Immature natural killer cell (primary cell): ENCODE data around the gene VPS4A. TPM values are rescaled to one million over a fixed set of nuclear protein-coding genes. Genes with fewer than 3 reads are reported as not detected.
"Not testable (repeated sequence)": the region's sequence is repeated elsewhere in the genome, so short reads cannot be mapped to it uniquely, and the experiment has no call there.

ENCODE experiments used
- DNase-seq, 3 donors: peaks; one replicate each; pipeline ENCODE4 v3.0.0; 2022; ENCODE audit warnings: mixed read lengths in 1 of 3
- H3K27ac Mint-ChIP-seq, 6 donors: one replicate each; pipeline ENCODE4 v1.8.0; 2020; ENCODE audit warnings: mixed read lengths in 6 of 6, mild to moderate bottlenecking in 5 of 6, inconsistent platforms in 4 of 6, moderate library complexity in 3 of 6
- H3K27me3 Mint-ChIP-seq, 3 donors: one replicate each; pipeline ENCODE4 v1.8.0; 2020 to 2021; ENCODE audit warnings: low read depth in 3 of 3, mild to moderate bottlenecking in 3 of 3, mixed read lengths in 3 of 3, moderate library complexity in 3 of 3, inconsistent platforms in 1 of 3
- H3K36me3 Mint-ChIP-seq, 3 donors: one replicate each; pipeline ENCODE4 v1.8.0; 2020; ENCODE audit warnings: mixed read lengths in 3 of 3, inconsistent platforms in 2 of 3, mild to moderate bottlenecking in 2 of 3
- H3K4me1 Mint-ChIP-seq, 2 donors: one replicate each; pipeline ENCODE4 v1.8.0; 2020; ENCODE audit warnings: inconsistent platforms in 2 of 2, mild to moderate bottlenecking in 2 of 2, mixed read lengths in 2 of 2, moderate library complexity in 1 of 2
- H3K4me3 Mint-ChIP-seq, 5 donors: one replicate each; pipeline ENCODE4 v1.8.0; 2020; ENCODE audit warnings: mild to moderate bottlenecking in 5 of 5, mixed read lengths in 5 of 5, inconsistent platforms in 3 of 5, moderate library complexity in 3 of 5
- H3K9me3 Mint-ChIP-seq, 6 donors: one replicate each; pipeline ENCODE4 v1.8.0; 2020; ENCODE audit warnings: mild to moderate bottlenecking in 6 of 6, mixed read lengths in 6 of 6, inconsistent platforms in 4 of 6, moderate library complexity in 3 of 6
- polyA plus RNA-seq, 3 donors: library from polyadenylated mRNA; unstranded; fragments of 300-500 nt; fragmentation: Illumina TruSeq; gene quantifications; one replicate each; pipeline ENCODE4 v1.2.3, GENCODE V29; 2021

VPS4A gene
- polyA plus RNA-seq, 3 donors from 2014 or later: 26.5 to 52.0 (median 30.9) TPM

DNA sequence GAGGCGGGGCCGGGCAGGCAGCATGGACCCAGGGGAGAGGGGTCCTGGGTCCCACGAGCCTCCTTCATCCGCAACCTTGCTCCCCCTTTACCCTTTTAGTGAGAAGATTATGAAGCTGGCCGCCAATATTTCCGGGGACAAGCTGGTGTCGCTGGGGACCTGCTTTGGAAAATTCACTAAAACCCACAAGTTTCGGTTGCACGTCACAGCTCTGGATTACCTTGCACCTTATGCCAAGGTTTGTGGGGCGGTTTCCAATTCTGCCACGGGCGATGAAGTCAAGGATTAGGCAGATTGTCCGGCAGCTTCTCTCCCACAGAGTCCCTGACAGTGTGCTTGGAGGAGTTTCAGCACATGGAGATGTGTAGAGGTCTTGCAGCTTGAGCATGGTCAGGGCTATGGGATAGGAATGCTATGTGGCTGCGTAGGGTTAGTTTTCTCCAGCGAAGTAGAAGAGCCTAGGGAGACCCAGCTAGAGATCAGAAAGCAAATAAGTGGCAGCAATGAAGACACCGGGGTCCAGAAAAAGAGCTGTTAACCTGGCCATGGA is 29.0 kb downstream of the VPS4A start:
- peak overlapping the region; percentile 97 to 100 (median 98) for H3K4me3 Mint-ChIP-seq
- H3K4me1 Mint-ChIP-seq: peaks cover 47 to 65% of the 10 kb centered on the region in 2 donors
- peaks cover 0 to 1% (median 1%) of the 10 kb centered on the region in 3 donors for H3K27me3 Mint-ChIP-seq
- peak in 1 of 3 donors; percentile 11 for DNase-seq
- H3K36me3 Mint-ChIP-seq: peaks cover 11 to 13% (median 12%) of the 10 kb centered on the region in 3 donors
- peak overlapping the region; percentile 86 to 99 (median 97) for H3K27ac Mint-ChIP-seq
- no peaks in the 10 kb centered on the region for H3K9me3 Mint-ChIP-seq

DNA sequence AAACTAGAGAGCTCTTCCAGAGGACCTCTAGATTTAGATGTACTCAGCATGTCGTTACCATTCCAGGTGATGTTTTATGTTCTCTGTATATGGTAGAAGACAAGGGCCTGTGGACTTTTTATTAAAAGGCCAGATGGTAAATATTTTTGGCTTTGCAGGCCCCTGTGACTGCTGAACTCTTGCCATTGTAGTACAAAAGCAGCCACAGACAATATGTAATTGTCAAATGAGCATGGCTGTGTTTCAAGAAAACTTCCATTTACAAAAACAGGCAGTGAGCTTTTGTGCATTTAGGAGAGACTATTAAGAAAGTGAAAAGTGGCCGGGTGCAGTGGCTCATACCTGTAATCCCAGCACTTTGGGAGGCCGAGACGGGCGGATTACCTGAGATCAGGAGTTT is 33.0 kb downstream of the VPS4A start:
- peaks cover 0 to 1% (median 1%) of the 10 kb centered on the region in 3 donors for H3K27me3 Mint-ChIP-seq
- peaks cover 4 to 9% (median 7%) of the 10 kb centered on the region in 3 donors for H3K36me3 Mint-ChIP-seq
- H3K9me3 Mint-ChIP-seq: no peaks in the 10 kb centered on the region
- no peak overlapping the region for H3K4me3 Mint-ChIP-seq
- no peak overlapping the region for H3K27ac Mint-ChIP-seq
- H3K4me1 Mint-ChIP-seq: peaks cover 33 to 49% of the 10 kb centered on the region in 2 donors
- DNase-seq: no peak

DNA sequence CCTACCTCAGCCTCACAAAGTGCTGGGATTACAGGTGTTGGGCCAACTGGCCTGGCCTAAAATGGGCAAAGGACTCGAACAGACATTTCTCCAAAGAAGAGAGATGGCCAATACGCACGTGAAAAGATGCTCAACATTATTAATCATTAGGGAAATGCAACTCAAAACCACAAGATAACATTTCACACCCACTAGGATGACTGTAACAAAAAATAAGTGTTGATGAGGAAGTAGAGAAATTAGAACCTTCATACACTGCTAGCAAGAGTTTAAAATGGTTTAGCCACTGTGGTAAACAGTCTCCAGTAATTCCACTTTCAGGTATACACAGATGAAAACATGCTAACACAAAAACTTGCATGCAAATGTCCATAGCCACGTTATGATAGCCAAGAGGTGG is 34.8 kb downstream of the VPS4A start:
- Mint-ChIP-seq H3K4me1 (peaks cover 18 to 32% of the 10 kb centered on the region in 2 donors), H3K9me3 (no peaks in the 10 kb centered on the region), H3K4me3 (peak overlapping the region in 3 of 5 donors; percentile 17 to 63 (median 39)), H3K27me3 (peaks cover 0 to 1% (median 0%) of the 10 kb centered on the region in 3 donors), H3K27ac (peak overlapping the region in 5 of 6 donors; percentile 26 to 79 (median 59)), H3K36me3 (peaks cover 0 to 9% (median 4%) of the 10 kb centered on the region in 3 donors)
- peak in 1 of 3 donors; percentile 19 for DNase-seq

DNA sequence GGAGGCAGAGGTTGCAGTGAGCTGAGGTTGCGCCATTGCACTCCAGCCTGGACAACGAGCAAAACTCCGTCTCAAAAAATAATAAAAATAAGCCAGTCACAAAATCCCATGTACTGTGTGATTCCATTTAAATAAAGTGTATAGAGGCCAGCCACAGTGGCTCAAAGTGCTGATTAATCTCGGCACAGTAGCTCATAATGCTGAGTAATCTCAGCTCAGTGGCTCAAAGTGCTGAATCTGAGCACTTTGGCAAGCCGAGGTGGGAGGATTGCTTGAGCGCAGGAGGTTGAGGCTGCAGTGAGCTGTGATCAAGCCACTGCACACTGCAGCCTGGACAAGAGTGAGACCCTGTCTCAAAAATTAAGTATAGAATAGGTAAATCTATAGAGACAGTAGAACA is 35.5 kb downstream of the VPS4A start:
- no peak for DNase-seq
- Mint-ChIP-seq H3K27me3 (peaks cover 0 to 1% (median 0%) of the 10 kb centered on the region in 3 donors), H3K27ac (peak overlapping the region in 2 of 6 donors; percentile 62 to 78), H3K4me1 (peaks cover 11 to 24% of the 10 kb centered on the region in 2 donors), H3K9me3 (no peaks in the 10 kb centered on the region), H3K4me3 (no peak overlapping the region), H3K36me3 (peaks cover under 1 to 12% (median under 1%) of the 10 kb centered on the region in 3 donors)

DNA sequence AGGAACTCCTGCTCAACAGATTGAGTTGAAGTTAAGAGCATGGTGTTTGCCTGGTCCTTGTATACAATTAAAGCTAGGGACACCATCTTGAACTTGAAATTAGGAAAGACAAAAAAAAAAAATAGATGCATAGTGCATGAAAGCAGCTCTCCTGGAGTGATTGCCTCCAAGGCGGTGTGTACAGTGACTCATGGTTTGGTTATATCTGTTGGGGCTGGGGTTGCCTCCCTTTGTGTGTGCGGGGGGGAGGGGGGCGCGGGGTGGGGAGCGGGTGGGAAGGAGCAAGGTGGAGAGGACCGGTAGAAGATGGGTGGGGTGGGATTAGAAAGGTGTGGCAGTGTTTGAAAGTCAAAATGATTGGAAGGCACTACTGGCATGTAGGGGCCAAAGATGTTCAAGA is 37.1 kb downstream of the VPS4A start:
- Mint-ChIP-seq H3K4me3 (no peak overlapping the region), H3K4me1 (peaks cover 11 to 17% of the 10 kb centered on the region in 2 donors), H3K36me3 (peaks cover 2 to 13% (median 7%) of the 10 kb centered on the region in 3 donors), H3K27ac (no peak overlapping the region), H3K27me3 (no peaks in the 10 kb centered on the region), H3K9me3 (no peaks in the 10 kb centered on the region)
- DNase-seq: no peak

DNA sequence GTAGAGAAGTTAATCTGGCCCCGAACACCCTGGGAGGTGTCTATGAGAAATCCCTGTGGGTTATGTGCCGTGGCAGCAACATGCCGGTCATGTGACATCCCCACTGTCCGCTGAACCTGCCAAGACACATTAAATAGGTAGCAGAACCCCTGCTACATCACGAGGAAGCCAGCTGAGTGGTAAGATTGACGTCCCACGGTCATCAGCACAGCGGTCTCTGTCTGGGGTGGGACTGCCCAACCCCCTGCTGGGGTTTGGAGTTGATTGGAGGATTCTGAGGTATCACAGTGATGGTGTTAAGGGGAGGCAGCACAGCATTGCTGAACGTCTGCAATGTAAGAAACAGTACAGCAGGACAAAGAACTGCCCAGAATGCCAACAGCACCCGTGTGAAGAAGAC is 38.4 kb downstream of the VPS4A start:
- Mint-ChIP-seq H3K4me3 (no peak overlapping the region), H3K4me1 (peaks cover 11 to 15% of the 10 kb centered on the region in 2 donors), H3K36me3 (peaks cover 4 to 10% (median 9%) of the 10 kb centered on the region in 3 donors), H3K27ac (peak overlapping the region in 1 of 6 donors; percentile 21), H3K9me3 (no peaks in the 10 kb centered on the region), H3K27me3 (no peaks in the 10 kb centered on the region)
- DNase-seq: no peak

DNA sequence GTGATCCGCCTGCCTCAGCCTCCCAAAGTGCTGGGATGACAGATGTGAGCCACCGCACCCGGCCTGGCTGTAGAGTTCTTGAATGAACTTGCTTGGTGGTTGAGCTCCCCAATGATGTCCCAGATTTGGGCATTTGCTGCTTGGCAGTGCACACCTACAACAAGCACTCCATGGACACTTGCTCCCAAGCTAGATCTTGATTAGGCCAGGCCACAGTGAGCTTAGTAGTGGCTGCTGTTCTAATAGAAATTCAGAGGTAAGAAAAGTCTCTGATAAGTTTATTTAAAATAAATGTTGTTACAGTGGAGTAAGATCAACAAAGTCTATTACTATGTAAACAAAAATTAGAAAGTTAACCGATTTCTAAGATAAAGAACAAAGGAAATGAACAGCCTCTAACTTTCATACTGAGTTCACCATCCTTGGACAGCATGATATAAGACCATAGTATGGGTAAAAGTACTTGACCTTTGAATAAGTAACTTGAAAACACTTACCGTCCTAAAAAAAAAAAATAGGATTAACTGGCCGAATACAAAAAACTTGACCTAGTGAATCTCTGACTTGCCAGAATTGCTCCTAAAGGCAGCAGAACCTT is 39.5 kb downstream of the VPS4A start:
- H3K4me1 Mint-ChIP-seq: peaks cover 8 to 13% of the 10 kb centered on the region in 2 donors
- H3K4me3 Mint-ChIP-seq: no peak overlapping the region
- H3K27me3 Mint-ChIP-seq: peaks cover 0 to 2% (median 0%) of the 10 kb centered on the region in 3 donors
- H3K27ac Mint-ChIP-seq: no peak overlapping the region
- DNase-seq: no peak
- peaks cover 7 to 15% (median 9%) of the 10 kb centered on the region in 3 donors for H3K36me3 Mint-ChIP-seq
- H3K9me3 Mint-ChIP-seq: no peaks in the 10 kb centered on the region

DNA sequence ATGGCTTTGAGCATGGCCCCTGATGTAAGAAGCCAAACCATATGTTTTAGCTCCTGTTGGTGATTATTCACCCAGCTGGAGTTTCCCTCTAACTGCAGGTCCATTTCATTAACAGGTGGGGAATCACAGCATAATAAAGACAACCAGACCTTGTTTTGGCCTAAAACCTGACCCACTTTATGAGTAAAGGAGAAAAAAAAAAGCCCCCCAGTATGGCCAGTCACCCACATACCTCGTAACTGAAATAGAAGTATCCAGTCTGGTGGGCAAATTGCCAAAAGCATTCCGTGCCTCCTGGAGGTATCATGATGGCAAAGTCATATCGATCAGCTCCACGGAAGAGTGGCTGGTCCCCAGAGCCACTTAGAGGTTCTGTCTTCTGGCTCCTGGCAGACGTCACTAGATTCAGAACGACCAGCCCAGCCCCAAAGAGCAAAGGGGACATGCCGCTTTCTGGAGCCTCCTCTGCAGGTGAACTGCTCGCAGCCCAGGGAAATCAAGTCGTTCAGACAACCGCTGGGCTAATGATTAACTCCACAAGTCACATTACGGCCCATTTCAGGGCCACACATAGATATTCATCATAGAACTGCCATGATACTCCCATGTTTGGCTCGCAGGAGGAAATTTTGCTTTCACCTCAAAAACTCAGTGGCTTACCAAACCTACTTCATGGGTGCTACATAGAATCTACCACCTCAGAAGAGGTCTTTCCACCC is 40.3 kb downstream of the VPS4A start, which contains the start of gene TMED6:
Gene TMED6 (minus strand): TSS at position 478 of the 719 bp plus-strand sequence. CDS start 33 bp downstream, at position 445.
- H3K4me1 Mint-ChIP-seq: peaks cover 2 to 6% of the 10 kb centered on the region in 2 donors
- H3K36me3 Mint-ChIP-seq: peaks cover 9 to 18% (median 9%) of the 10 kb centered on the region in 3 donors
- no peaks in the 10 kb centered on the region for H3K9me3 Mint-ChIP-seq
- peak within 1 kb of the TSS in 2 of 6 donors; percentile 23 to 24 for H3K27ac Mint-ChIP-seq
- no peak for DNase-seq
- peaks cover 0 to 2% (median 0%) of the 10 kb centered on the region in 3 donors for H3K27me3 Mint-ChIP-seq
- H3K4me3 Mint-ChIP-seq: no peak within 1 kb of the TSS

DNA sequence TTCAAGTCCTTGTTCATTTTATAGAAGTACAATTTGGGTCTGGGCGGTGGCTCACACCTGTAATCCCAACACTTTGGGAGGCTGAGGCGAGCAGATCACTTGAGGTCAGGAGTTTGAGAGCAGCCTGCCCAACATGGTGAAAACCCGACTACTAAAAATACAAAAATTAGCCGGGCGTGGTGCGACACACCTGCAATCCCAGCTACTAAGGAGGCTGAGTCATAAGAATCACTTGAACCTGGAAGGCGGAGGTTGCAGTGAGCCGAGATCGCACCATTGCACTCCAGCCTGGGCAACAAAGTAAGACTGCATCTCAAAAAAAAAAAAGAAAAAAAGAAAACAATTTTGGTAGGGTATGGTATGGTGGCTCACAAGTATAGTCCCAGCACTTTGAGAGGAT is 48.9 kb downstream of the VPS4A start:
- peaks cover 2 to 33% (median 7%) of the 10 kb centered on the region in 3 donors for H3K36me3 Mint-ChIP-seq
- not testable (repeated sequence) for H3K4me1 Mint-ChIP-seq, H3K27me3 Mint-ChIP-seq, DNase-seq, H3K4me3 Mint-ChIP-seq, H3K27ac Mint-ChIP-seq, H3K9me3 Mint-ChIP-seq

DNA sequence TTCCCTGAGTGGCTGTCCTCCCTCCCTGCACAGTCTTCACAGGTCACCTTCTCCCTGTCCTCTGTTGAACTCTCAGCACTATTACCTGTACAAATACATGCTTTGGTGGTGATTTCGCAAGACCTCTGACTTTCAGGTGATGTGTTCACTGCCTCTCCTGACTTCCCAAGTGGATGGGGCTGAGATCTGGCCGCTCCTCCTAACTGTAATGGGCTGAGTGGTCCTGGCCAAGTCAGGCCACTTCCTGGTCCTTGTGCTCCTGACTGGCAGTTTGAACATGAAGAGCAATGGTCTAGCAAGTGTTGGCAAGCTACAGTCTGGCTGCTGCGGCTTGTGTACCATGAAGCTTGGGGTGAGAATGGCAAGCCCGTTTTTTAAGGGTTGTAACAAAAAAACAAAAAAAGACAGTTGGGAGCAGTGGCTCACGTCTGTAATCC is 52.1 kb downstream of the VPS4A start:
- Mint-ChIP-seq H3K27me3 (no peaks in the 10 kb centered on the region), H3K27ac (peak overlapping the region in 2 of 6 donors; percentile 3 to 80), H3K9me3 (no peaks in the 10 kb centered on the region), H3K4me3 (no peak overlapping the region), H3K36me3 (peaks cover 4 to 40% (median 8%) of the 10 kb centered on the region in 3 donors), H3K4me1 (peaks cover 0 to 2% of the 10 kb centered on the region in 2 donors)
- no peak for DNase-seq

DNA sequence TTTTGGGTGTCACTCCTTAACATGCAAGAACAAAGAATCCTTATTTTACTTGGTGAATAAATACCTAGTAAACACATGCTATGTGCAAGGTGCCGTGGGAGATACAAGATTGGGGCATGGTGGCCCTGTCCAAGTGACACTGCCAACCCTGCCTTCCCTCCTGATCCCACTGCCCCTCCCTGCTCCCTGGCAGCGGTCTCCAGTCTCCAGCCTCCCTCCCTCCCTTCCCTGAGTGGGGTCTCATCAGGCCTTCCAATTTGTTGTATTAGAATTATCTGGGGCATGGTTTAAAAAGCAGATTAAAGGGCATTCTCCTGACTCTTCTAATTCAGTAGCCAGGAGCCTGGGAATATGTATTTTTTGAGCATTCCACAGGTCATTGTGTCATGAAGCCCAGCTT is 52.9 kb downstream of the VPS4A start:
- peak overlapping the region in 2 of 6 donors; percentile 53 to 68 for H3K27ac Mint-ChIP-seq
- H3K36me3 Mint-ChIP-seq: peaks cover 4 to 42% (median 8%) of the 10 kb centered on the region in 3 donors
- peaks cover 2 to 3% of the 10 kb centered on the region in 2 donors for H3K4me1 Mint-ChIP-seq
- DNase-seq: no peak
- no peaks in the 10 kb centered on the region for H3K27me3 Mint-ChIP-seq
- no peaks in the 10 kb centered on the region for H3K9me3 Mint-ChIP-seq
- no peak overlapping the region for H3K4me3 Mint-ChIP-seq

DNA sequence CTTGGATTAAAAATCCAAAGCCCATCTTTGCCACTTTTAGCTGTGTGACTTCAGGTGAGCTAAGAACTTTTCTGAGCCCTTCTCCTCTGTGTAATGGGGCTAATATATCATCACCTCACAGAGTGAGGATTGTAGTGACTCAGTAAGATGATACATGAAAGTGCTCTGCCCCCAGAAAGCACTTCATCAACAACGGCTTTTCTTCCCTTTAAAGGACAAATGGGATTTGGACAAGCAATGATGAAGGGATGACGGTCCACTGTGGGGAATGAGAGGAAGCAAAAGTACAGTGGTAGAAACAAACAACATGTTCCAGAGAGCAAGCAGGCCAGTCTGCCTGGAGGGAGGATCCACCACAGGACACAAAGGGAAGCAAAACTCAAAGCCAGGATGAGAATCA is 54.8 kb downstream of the VPS4A start:
- Mint-ChIP-seq H3K36me3 (peaks cover 15 to 56% (median 16%) of the 10 kb centered on the region in 3 donors), H3K4me3 (no peak overlapping the region), H3K27me3 (no peaks in the 10 kb centered on the region), H3K27ac (no peak overlapping the region), H3K9me3 (no peaks in the 10 kb centered on the region), H3K4me1 (peaks cover 7 to 20% of the 10 kb centered on the region in 2 donors)
- DNase-seq: no peak

DNA sequence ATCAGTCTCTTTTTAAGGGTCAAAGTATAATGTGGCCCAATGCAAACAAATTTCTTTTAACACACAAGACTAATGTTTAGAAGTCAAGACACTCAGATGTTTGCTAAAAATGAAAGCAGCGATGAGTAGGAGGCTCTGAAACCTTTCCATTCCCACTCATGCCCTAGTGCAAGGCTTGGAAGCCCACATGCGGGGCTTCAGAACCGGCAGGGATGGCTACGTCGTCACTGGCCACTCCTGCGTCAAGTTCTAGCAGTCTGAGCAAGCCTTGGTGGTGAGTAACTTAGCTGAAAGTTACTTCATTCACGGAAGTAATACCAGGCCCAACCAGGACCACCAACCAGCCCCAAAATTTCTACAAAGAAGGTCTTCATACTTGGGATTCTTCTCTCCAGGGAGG is 55.3 kb downstream of the VPS4A start:
- DNase-seq: no peak
- Mint-ChIP-seq H3K27me3 (no peaks in the 10 kb centered on the region), H3K36me3 (peaks cover 15 to 56% (median 17%) of the 10 kb centered on the region in 3 donors), H3K4me3 (no peak overlapping the region), H3K27ac (no peak overlapping the region), H3K4me1 (peaks cover 7 to 20% of the 10 kb centered on the region in 2 donors), H3K9me3 (peaks cover 0 to under 1% (median 0%) of the 10 kb centered on the region in 6 donors)

DNA sequence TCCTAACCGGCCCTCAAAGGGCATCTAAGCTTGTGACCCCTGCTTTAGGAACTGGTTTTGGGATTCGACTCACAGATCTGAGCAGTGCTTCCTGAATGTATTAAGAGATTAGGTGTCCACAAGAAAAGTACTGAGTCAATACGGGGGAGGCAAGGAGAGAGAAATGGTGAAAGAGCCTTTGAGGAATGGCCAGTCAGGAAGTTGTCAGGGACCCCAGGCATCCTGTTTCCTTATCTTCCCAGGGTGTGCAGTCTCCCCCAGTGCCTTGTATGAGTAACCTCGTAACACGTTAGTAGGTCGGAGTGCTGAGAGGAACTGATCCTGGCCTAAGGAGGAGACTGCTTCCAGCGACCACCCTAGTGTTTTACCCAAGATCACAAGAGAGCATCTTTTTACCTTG is 56.8 kb downstream of the VPS4A start:
- no peaks in the 10 kb centered on the region for H3K27me3 Mint-ChIP-seq
- H3K27ac Mint-ChIP-seq: peak overlapping the region in 2 of 6 donors; percentile 9 to 23
- H3K4me1 Mint-ChIP-seq: peaks cover 7 to 23% of the 10 kb centered on the region in 2 donors
- peaks cover 15 to 55% (median 21%) of the 10 kb centered on the region in 3 donors for H3K36me3 Mint-ChIP-seq
- no peak overlapping the region for H3K4me3 Mint-ChIP-seq
- DNase-seq: no peak
- peaks cover 0 to 3% (median 0%) of the 10 kb centered on the region in 6 donors for H3K9me3 Mint-ChIP-seq
